HepG2 (cell line): ENCODE data around the gene CISD3. TPM values are rescaled to one million over a fixed set of nuclear protein-coding genes. Genes with fewer than 3 reads are reported as not detected.

Source experiments
- BRCA1 ChIP-seq: sonication (generic); formaldehyde crosslinking; IDR thresholded peaks from 2 replicates; pipeline ENCODE4 v1.4.0; 2020; ENCODE audit warnings: missing genetic modification reagents
- HOXA3 ChIP-seq: sonication (generic); formaldehyde crosslinking; IDR thresholded peaks from 2 replicates; pipeline ENCODE4 v1.5.0; 2020; ENCODE audit warnings: missing genetic modification reagents
- KMT2A ChIP-seq: sonication (generic); formaldehyde crosslinking; IDR thresholded peaks from 2 replicates; pipeline ENCODE4 v1.4.0; 2020; ENCODE audit warnings: missing genetic modification reagents
- ZFAT ChIP-seq: sonication (generic); formaldehyde crosslinking; conservative IDR thresholded peaks from 2 replicates; pipeline ENCODE4 v1.8.1; 2023; ENCODE audit warnings: missing genetic modification reagents, inconsistent platforms
- polyA plus RNA-seq, 8 experiments: library from polyadenylated mRNA; depleted of rRNA in 3 of 8; stranded (reverse) in 7 of 8; unstranded in 1 of 8; fragments of >200 nt; fragmentation: Illumina TruSeq in 4 of 8; extraction: Trizol in 4 of 8; gene quantifications; 2 replicates each; pipeline versions ENCODE4 v1.2.1 to v1.2.3, GENCODE V29; 2011 to 2016; ENCODE audit warnings: low read depth in 4 of 8, missing spikeins in 1 of 8, mixed read lengths in 1 of 8; ENCODE audit not compliant: insufficient read depth in 1 of 8
- total RNA-seq, 5 experiments: library from RNA; depleted of rRNA; stranded (reverse); fragments of >200 nt; fragmentation: Illumina TruSeq; extraction: Trizol; gene quantifications; 2 replicates each; pipeline ENCODE4 v1.2.3, GENCODE V29; 2016; ENCODE audit warnings: low read depth in 1 of 5
- TF ChIP-seq, protein P1 (sequence below): sonication (generic); formaldehyde crosslinking; IDR thresholded peaks from 2 replicates; pipeline ENCODE4 v1.4.0; 2020; ENCODE audit warnings: missing genetic modification reagents, borderline replicate concordance
- TF ChIP-seq, protein P2 (sequence below): sonication (generic); formaldehyde crosslinking; IDR thresholded peaks from 2 replicates; pipeline ENCODE4 v1.5.0; 2020; ENCODE audit warnings: missing genetic modification reagents, mild to moderate bottlenecking, borderline replicate concordance
- TF ChIP-seq, protein P3 (sequence below): sonication (generic); formaldehyde crosslinking; IDR thresholded peaks from 2 replicates; pipeline ENCODE4 v1.4.0; 2020; ENCODE audit warnings: mild to moderate bottlenecking, low read depth, missing genetic modification reagents

The CISD3 gene
- total and polyA plus RNA-seq, 2 of the 13 experiments (the other 11 are each of a cell fraction or from before 2014, with no cell fraction given) = 30.0 to 34.1 TPM

DNA sequence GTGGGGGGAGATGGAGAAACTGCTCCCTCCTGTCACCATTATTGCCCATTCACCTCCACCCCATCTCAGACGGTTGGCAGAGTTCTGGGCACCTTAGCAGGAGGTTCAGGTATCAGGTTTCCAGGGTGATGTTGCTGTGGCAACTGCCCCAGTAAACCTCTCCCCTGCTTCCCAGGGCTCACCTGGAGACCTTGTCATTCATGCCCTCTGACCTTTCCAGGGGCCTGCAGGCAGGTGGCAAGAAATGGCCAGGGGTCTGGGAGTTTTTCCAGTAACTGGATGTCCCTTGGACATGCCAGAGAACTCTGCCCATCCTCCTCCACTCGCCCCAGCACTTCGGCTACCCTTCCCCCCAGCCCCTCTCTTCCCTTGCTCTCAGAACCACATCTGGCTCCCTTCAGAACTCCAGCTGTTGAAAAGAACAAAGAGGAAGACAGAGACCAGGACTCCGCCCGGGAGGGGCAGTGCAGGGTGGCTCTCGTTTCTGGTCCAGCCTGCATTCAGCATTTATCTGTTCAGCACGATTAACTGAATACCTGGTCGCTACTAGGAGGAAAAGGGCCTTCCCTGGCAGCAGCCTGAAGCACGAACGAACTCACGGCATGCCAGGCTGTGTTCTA is 16.6 kb upstream of the CISD3 start (continued):
- TF ChIP-seq, protein P1, sequence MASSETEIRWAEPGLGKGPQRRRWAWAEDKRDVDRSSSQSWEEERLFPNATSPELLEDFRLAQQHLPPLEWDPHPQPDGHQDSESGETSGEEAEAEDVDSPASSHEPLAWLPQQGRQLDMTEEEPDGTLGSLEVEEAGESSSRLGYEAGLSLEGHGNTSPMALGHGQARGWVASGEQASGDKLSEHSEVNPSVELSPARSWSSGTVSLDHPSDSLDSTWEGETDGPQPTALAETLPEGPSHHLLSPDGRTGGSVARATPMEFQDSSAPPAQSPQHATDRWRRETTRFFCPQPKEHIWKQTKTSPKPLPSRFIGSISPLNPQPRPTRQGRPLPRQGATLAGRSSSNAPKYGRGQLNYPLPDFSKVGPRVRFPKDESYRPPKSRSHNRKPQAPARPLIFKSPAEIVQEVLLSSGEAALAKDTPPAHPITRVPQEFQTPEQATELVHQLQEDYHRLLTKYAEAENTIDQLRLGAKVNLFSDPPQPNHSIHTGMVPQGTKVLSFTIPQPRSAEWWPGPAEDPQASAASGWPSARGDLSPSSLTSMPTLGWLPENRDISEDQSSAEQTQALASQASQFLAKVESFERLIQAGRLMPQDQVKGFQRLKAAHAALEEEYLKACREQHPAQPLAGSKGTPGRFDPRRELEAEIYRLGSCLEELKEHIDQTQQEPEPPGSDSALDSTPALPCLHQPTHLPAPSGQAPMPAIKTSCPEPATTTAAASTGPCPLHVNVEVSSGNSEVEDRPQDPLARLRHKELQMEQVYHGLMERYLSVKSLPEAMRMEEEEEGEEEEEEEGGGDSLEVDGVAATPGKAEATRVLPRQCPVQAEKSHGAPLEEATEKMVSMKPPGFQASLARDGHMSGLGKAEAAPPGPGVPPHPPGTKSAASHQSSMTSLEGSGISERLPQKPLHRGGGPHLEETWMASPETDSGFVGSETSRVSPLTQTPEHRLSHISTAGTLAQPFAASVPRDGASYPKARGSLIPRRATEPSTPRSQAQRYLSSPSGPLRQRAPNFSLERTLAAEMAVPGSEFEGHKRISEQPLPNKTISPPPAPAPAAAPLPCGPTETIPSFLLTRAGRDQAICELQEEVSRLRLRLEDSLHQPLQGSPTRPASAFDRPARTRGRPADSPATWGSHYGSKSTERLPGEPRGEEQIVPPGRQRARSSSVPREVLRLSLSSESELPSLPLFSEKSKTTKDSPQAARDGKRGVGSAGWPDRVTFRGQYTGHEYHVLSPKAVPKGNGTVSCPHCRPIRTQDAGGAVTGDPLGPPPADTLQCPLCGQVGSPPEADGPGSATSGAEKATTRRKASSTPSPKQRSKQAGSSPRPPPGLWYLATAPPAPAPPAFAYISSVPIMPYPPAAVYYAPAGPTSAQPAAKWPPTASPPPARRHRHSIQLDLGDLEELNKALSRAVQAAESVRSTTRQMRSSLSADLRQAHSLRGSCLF (CRISPR knock-in tag) = no peak
- no peak for TF ChIP-seq ZFAT
- TF ChIP-seq, protein P2, sequence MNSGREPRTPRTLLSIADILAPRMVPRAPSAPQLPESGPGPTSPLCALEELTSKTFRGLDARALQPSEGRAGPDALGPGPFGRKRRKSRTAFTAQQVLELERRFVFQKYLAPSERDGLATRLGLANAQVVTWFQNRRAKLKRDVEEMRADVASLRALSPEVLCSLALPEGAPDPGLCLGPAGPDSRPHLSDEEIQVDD = no peak
- no peak for TF ChIP-seq BRCA1 (CRISPR knock-in tag)
- no peak for TF ChIP-seq KMT2A (CRISPR knock-in tag)
- no peak for TF ChIP-seq HOXA3 (CRISPR knock-in tag)
- TF ChIP-seq, protein P3, sequence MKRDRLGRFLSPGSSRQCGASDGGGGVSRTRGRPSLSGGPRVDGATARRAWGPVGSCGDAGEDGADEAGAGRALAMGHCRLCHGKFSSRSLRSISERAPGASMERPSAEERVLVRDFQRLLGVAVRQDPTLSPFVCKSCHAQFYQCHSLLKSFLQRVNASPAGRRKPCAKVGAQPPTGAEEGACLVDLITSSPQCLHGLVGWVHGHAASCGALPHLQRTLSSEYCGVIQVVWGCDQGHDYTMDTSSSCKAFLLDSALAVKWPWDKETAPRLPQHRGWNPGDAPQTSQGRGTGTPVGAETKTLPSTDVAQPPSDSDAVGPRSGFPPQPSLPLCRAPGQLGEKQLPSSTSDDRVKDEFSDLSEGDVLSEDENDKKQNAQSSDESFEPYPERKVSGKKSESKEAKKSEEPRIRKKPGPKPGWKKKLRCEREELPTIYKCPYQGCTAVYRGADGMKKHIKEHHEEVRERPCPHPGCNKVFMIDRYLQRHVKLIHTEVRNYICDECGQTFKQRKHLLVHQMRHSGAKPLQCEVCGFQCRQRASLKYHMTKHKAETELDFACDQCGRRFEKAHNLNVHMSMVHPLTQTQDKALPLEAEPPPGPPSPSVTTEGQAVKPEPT (CRISPR knock-in tag) = no peak
